Measurements from ENCODE around the gene NLGN4X. TPM values are rescaled to one million over a fixed set of nuclear protein-coding genes. Genes with fewer than 3 reads are reported as not detected.

NLGN4X gene
- polyA plus RNA-seq, 1 experiment = 1.1 TPM

DNA sequence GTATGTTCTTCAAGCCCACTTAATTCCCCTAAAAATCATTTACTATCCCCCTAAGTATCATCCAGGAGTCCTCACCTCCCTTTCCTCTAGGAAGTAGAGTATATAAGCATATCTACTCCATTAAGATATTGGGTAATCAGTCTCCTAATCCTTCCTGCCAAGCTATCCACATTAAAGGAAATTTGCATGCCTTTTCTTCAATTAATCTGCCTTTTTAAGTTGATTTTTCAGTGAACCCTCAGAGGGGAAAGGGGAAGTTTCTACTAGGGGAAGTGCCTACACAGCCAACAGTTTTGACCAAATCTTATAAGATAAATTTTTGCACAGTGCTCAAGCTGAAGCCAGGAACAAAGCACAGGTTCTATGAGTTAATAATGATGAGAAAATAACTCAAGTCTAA is 222.8 kb downstream of the NLGN4X start:
- ChIA-PET POLR2A (no interaction called here), CTCF (no interaction called here)
- DNase-seq (ENCODE audit: low read depth) = no peak
- Histone ChIP-seq H3K27me3 (ENCODE audit: control insufficient read depth, insufficient read depth, low read length) (no peaks in the 10 kb centered on the region), H3K4me3 (ENCODE audit: low read depth, low read length) (no peak overlapping the region), H3K36me3 (ENCODE audit: control insufficient read depth, insufficient read depth, low read length) (no peaks in the 10 kb centered on the region)
- no peak for TF ChIP-seq CTCF (IDR thresholded peaks at IDR 0.05; ENCODE audit: insufficient read depth, low read depth, low read length)

DNA sequence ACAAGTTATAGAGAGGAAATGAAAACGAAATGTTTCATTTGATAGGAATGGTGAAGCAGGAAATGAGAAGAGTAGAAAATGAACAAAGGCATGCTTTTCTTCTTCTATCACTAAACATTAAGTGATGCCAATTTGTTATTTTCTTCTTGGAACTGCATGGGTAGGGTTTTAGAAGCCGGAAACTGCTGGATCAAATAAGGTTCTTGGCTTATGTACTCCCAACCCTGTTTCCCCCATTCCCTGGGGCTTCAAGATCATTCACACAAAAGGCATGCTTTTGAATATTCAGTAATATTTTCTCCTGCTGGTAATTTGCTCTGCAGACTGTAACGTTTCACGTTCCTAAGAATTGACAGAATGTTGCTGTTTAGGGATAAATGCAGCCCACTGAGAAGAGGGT is 224.1 kb downstream of the NLGN4X start:
- Histone ChIP-seq H3K4me3 (ENCODE audit: low read depth, low read length) (no peak overlapping the region), H3K36me3 (ENCODE audit: control insufficient read depth, insufficient read depth, low read length) (no peaks in the 10 kb centered on the region), H3K27me3 (ENCODE audit: control insufficient read depth, insufficient read depth, low read length) (no peaks in the 10 kb centered on the region)
- ChIA-PET POLR2A (no interaction called here), CTCF (no interaction called here)
- TF ChIP-seq CTCF (IDR thresholded peaks at IDR 0.05; ENCODE audit: insufficient read depth, low read depth, low read length) = no peak
- no peak for DNase-seq (ENCODE audit: low read depth)

DNA sequence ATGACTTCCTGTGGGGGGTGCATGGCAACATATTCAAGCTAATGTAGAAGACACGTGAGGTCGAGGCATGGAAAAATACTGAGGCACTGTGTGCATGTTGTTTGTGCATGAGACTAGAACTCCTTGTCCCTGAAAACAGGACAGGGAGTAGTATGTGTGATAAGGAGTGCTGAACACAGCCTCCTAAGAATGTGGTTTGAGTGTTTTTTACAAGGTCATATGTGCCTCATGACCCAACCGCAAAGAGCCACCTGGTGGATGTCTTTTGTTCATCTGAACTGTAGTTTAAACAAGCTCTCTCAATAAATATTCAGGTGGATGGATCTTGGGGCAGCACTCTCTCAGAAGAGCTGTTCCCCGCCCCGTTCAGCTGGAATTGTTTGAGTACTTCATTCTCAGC is 226.6 kb downstream of the NLGN4X start:
- H3K36me3 ChIP-seq (ENCODE audit: control insufficient read depth, insufficient read depth, low read length) = no peaks in the 10 kb centered on the region
- H3K27me3 ChIP-seq (ENCODE audit: control insufficient read depth, insufficient read depth, low read length) = no peaks in the 10 kb centered on the region
- no peak overlapping the region for H3K4me3 ChIP-seq (ENCODE audit: low read depth, low read length)
- POLR2A ChIA-PET = no interaction called here
- CTCF ChIA-PET = no interaction called here
- DNase-seq (ENCODE audit: low read depth) = no peak
- no peak for TF ChIP-seq CTCF (IDR thresholded peaks at IDR 0.05; ENCODE audit: insufficient read depth, low read depth, low read length)

DNA sequence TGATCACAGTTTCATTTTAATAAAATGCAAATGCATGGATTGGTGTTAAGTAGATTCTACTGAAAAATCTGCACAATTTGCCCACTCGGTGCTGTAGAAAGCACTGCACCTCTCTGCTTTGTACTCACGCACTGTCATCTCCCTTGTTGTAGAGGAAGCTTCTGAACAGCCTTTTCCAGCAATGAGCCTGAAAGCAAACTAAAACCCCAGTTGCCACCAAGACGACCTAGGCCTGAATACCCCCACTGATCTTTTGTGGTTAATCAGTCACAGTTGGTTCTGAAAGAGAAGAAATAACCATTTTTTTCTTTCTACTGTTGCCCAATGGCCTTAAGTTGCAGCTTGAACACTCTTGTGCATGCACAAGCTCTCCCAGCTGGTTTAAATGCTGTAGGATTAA is 229.8 kb downstream of the NLGN4X start:
- Histone ChIP-seq H3K36me3 (ENCODE audit: control insufficient read depth, insufficient read depth, low read length) (no peaks in the 10 kb centered on the region), H3K4me3 (ENCODE audit: low read depth, low read length) (no peak overlapping the region), H3K27me3 (ENCODE audit: control insufficient read depth, insufficient read depth, low read length) (no peaks in the 10 kb centered on the region)
- no peak for TF ChIP-seq CTCF (IDR thresholded peaks at IDR 0.05; ENCODE audit: insufficient read depth, low read depth, low read length)
- POLR2A ChIA-PET = no interaction called here
- no peak for DNase-seq (ENCODE audit: low read depth)
- CTCF ChIA-PET = no interaction called here

GRCh38 chrX:5998456-5998855 is 230.2 kb downstream of the NLGN4X start:
- TF ChIP-seq CTCF (IDR thresholded peaks at IDR 0.05; ENCODE audit: insufficient read depth, low read depth, low read length) = no peak
- no peaks in the 10 kb centered on the region for H3K27me3 ChIP-seq (ENCODE audit: control insufficient read depth, insufficient read depth, low read length)
- ChIA-PET CTCF (no interaction called here), POLR2A (no interaction called here)
- DNase-seq (ENCODE audit: low read depth) = no peak
- H3K36me3 ChIP-seq (ENCODE audit: control insufficient read depth, insufficient read depth, low read length) = no peaks in the 10 kb centered on the region
- H3K4me3 ChIP-seq (ENCODE audit: low read depth, low read length) = no peak overlapping the region
